SK-N-SH (cell line): ENCODE data around the gene SMAD3. TPM values are rescaled to one million over a fixed set of nuclear protein-coding genes. Genes with fewer than 3 reads are reported as not detected.

ENCODE experiments used
- CTCF ChIA-PET: fragments of 300-600, 350-600 bp; formaldehyde crosslinking; extraction: SDS; loops from one replicate; lab custom pipeline; 2021; lab: Yijun Ruan, JAX
- POLR2A ChIA-PET: fragments of 350-600 bp; sonication (Branson Sonifier 250); formaldehyde crosslinking; extraction: SDS; loops from one replicate; lab custom pipeline; 2020; ENCODE audit warnings: antibody characterized with exemption, inconsistent platforms; lab: Yijun Ruan, JAX
- DNase-seq: peaks from one replicate; pipeline ENCODE4 v3.0.0; 2012
- H2AFZ ChIP-seq: fragments of 200-600 bp; sonication (generic); 2 replicates; pipeline ENCODE4 v1.8.1; 2016; ENCODE audit warnings: antibody characterized with exemption, mild to moderate bottlenecking, low read depth
- H3F3A ChIP-seq: fragments of 200-600 bp; sonication (generic); replicated peaks from 2 replicates; pipeline ENCODE3; 2016; ENCODE audit warnings: antibody characterized with exemption, mild to moderate bottlenecking; ENCODE audit not compliant: insufficient read depth
- H3K27ac ChIP-seq, 2 experiments: fragments of 200-500 bp in 1 of 2; fragments of 200-600 bp in 1 of 2; sonication (Bioruptor generic) in 1 of 2; sonication (generic), shearing (Covaris generic) in 1 of 2; 2 replicates each; pipeline versions ENCODE4 v1.5.1 to v1.6.1; 2014 to 2016; ENCODE audit warnings: low read depth in 2 of 2, inconsistent platforms in 1 of 2, low read length in 1 of 2, mild to moderate bottlenecking in 1 of 2, mixed read lengths in 1 of 2
- H3K27me3 ChIP-seq: fragments of 200-600 bp; sonication (generic), shearing (Covaris generic); 2 replicates; pipeline ENCODE4 v1.6.1; 2016; ENCODE audit warnings: mixed run types; ENCODE audit not compliant: insufficient read depth
- H3K36me3 ChIP-seq, 2 experiments: fragments of 200-500 bp in 1 of 2; fragments of 200-600 bp in 1 of 2; sonication (Bioruptor generic) in 1 of 2; sonication (generic) in 1 of 2; replicated peaks in 1 of 2; 2 replicates each; pipeline versions ENCODE3 to v1.5.1; 2014 to 2016; ENCODE audit warnings: low read length in 1 of 2, mild to moderate bottlenecking in 1 of 2; ENCODE audit not compliant: insufficient read depth in 2 of 2, control insufficient read depth in 1 of 2
- H3K4me1 ChIP-seq, 2 experiments: fragments of 200-500 bp in 1 of 2; fragments of 200-600 bp in 1 of 2; sonication (Bioruptor generic) in 1 of 2; sonication (generic), shearing (Covaris generic) in 1 of 2; 2 replicates each; pipeline versions ENCODE4 v1.5.1 to v1.6.1; 2014 to 2016; ENCODE audit warnings: low read depth in 1 of 2, low read length in 1 of 2, mixed run types in 1 of 2; ENCODE audit not compliant: insufficient read depth in 2 of 2, control insufficient read depth in 1 of 2
- H3K4me2 ChIP-seq: fragments of 200-600 bp; sonication (generic), shearing (Covaris generic); 2 replicates; pipeline ENCODE4 v1.6.1; 2017; ENCODE audit warnings: mixed run types
- H3K4me3 ChIP-seq, 2 experiments: fragments of 200-500 bp in 1 of 2; fragments of 200-600 bp in 1 of 2; sonication (Bioruptor generic) in 1 of 2; sonication (generic), shearing (Covaris generic) in 1 of 2; 2 replicates each; pipeline versions ENCODE4 v1.5.1 to v1.8.1; 2014 to 2016; ENCODE audit warnings: low read depth in 2 of 2, inconsistent platforms in 1 of 2, low read length in 1 of 2, mild to moderate bottlenecking in 1 of 2, mixed read lengths in 1 of 2, moderate library complexity in 1 of 2
- H3K79me2 ChIP-seq: fragments of 200-600 bp; sonication (generic); 2 replicates; pipeline ENCODE4 v1.8.1; 2017; ENCODE audit warnings: mild to moderate bottlenecking; ENCODE audit not compliant: insufficient read depth
- H3K9ac ChIP-seq: fragments of 200-600 bp; sonication (generic); 2 replicates; pipeline ENCODE4 v1.6.1; 2017; ENCODE audit warnings: mixed run types
- H3K9me2 ChIP-seq: fragments of 200-600 bp; sonication (generic); 2 replicates; pipeline ENCODE4 v1.6.1; 2017; ENCODE audit warnings: mixed run types
- H3K9me3 ChIP-seq: fragments of 200-600 bp; sonication (generic); 2 replicates; pipeline ENCODE4 v1.6.1; 2017; ENCODE audit warnings: mixed run types, mild to moderate bottlenecking, moderate library complexity
- H4K20me1 ChIP-seq: fragments of 200-600 bp; sonication (generic); 2 replicates; pipeline ENCODE4 v1.6.1; 2017; ENCODE audit warnings: mild to moderate bottlenecking, mixed run types; ENCODE audit not compliant: insufficient read depth
- CHD2 ChIP-seq: fragments of 150-350 bp; IDR thresholded peaks from 2 replicates; pipeline ENCODE4 v1.6.1; 2018; ENCODE audit warnings: low read length; ENCODE audit not compliant: partially characterized antibody
- FOXJ3 ChIP-seq: sonication (generic); formaldehyde crosslinking; IDR thresholded peaks from 2 replicates; pipeline ENCODE4 v1.5.1; 2020; ENCODE audit warnings: mild to moderate bottlenecking, missing genetic modification reagents
- GABPA ChIP-seq: IDR thresholded peaks from 2 replicates; pipeline ENCODE4 v1.4.0; 2012; ENCODE audit warnings: low read depth, mild to moderate bottlenecking
- MEF2A ChIP-seq: IDR thresholded peaks from 2 replicates; pipeline ENCODE4 v1.4.0; 2012; ENCODE audit warnings: low read depth, borderline replicate concordance
- NRF1 ChIP-seq: IDR thresholded peaks from 2 replicates; pipeline ENCODE4 v1.6.1; 2012; ENCODE audit warnings: low read depth, mild to moderate bottlenecking, low read length
- TCF12 ChIP-seq: IDR thresholded peaks from 2 replicates; pipeline ENCODE4 v1.4.0; 2012
- TEAD4 ChIP-seq: IDR thresholded peaks from 2 replicates; pipeline ENCODE4 v1.4.0; 2012; ENCODE audit warnings: mild to moderate bottlenecking, borderline replicate concordance; ENCODE audit not compliant: insufficient read depth
- polyA plus RNA-seq, 3 experiments: library from polyadenylated mRNA; depleted of rRNA; stranded (reverse); fragments of >200 nt; gene quantifications; 2 replicates each; pipeline ENCODE4 v1.2.3, GENCODE V29; 2012
- TF ChIP-seq, protein P1 (sequence below): IDR thresholded peaks from 2 replicates; pipeline ENCODE4 v1.6.1; 2012; ENCODE audit warnings: mild to moderate bottlenecking, low read depth, low read length, moderate library complexity

The SMAD3 gene
- polyA plus RNA-seq, 1 of the 3 experiments (the other 2 are of a cell fraction), result 19.5 TPM

DNA sequence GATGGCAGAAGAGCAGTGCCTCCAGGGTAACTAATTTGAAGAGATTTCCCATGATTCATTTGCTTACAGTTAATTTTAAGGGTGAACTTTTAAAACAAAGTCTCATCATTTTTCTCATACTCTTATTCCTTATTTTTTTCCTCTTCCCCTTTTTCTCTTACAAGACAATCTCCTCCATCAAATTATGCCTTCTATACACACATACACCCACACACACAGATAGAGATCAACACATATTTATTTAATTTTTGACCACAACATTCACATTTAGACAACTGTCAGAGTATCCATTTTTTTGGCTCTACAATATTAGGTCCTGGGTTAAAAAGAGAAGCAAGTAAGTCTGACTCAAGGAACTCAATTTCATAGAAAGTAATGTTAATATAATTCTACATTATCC lies 151.5 kb downstream of the SMAD3 start:
- DNase-seq, result no peak
- peaks cover 12% of the 10 kb centered on the region for H3F3A ChIP-seq
- no peaks in the 10 kb centered on the region for H3K9me3 ChIP-seq
- H3K4me1 ChIP-seq, result peaks cover 0 to 9% of the 10 kb centered on the region in 2 experiments; a peak in 1 of 4 replicates
- H3K27me3 ChIP-seq, result no peaks in the 10 kb centered on the region
- H4K20me1 ChIP-seq, result no peaks in the 10 kb centered on the region
- H2AFZ ChIP-seq, result no peak overlapping the region
- H3K27ac ChIP-seq, result no peak overlapping the region
- no peaks in the 10 kb centered on the region for H3K79me2 ChIP-seq
- ChIA-PET POLR2A (no interaction called here), CTCF (no interaction called here)
- H3K9ac ChIP-seq, result no peak overlapping the region
- no peaks in the 10 kb centered on the region for H3K9me2 ChIP-seq
- TF ChIP-seq MEF2A (no peak), TEAD4 (no peak), TCF12 (no peak), GABPA (no peak), FOXJ3 (CRISPR knock-in tag) (no peak)
- TF ChIP-seq, protein P1, sequence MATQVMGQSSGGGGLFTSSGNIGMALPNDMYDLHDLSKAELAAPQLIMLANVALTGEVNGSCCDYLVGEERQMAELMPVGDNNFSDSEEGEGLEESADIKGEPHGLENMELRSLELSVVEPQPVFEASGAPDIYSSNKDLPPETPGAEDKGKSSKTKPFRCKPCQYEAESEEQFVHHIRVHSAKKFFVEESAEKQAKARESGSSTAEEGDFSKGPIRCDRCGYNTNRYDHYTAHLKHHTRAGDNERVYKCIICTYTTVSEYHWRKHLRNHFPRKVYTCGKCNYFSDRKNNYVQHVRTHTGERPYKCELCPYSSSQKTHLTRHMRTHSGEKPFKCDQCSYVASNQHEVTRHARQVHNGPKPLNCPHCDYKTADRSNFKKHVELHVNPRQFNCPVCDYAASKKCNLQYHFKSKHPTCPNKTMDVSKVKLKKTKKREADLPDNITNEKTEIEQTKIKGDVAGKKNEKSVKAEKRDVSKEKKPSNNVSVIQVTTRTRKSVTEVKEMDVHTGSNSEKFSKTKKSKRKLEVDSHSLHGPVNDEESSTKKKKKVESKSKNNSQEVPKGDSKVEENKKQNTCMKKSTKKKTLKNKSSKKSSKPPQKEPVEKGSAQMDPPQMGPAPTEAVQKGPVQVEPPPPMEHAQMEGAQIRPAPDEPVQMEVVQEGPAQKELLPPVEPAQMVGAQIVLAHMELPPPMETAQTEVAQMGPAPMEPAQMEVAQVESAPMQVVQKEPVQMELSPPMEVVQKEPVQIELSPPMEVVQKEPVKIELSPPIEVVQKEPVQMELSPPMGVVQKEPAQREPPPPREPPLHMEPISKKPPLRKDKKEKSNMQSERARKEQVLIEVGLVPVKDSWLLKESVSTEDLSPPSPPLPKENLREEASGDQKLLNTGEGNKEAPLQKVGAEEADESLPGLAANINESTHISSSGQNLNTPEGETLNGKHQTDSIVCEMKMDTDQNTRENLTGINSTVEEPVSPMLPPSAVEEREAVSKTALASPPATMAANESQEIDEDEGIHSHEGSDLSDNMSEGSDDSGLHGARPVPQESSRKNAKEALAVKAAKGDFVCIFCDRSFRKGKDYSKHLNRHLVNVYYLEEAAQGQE, result no peak
- H3K4me2 ChIP-seq, result no peak overlapping the region
- no peak overlapping the region for H3K4me3 ChIP-seq
- peaks cover 12 to 16% of the 10 kb centered on the region in 2 experiments for H3K36me3 ChIP-seq

DNA sequence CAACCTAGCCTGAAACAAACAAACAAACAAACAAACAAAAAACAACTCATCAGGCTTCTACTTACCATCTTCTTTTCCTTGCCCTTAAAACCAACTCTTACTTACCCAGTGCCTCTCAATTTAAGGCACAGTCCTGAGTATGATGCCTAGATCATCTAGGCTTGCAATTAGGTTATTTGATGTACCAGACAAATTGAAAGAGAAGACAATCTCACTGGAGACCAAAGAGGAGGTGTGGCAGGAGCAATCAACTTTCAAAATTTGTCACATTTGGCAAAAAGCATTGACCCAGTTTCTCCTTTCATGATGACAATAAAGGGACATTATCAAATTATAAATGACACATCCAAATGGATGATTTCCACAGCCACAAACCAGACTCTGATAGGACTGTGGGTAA lies 153.0 kb downstream of the SMAD3 start:
- H3K36me3 ChIP-seq, result peaks cover 12 to 16% of the 10 kb centered on the region in 2 experiments
- no peaks in the 10 kb centered on the region for H3K27me3 ChIP-seq
- TF ChIP-seq, protein P1, result no peak
- TF ChIP-seq NRF1 (no peak), CHD2 (no peak)
- H3K27ac ChIP-seq, result no peak overlapping the region
- POLR2A ChIA-PET, result no interaction called here
- H4K20me1 ChIP-seq, result no peaks in the 10 kb centered on the region
- CTCF ChIA-PET, result interaction anchor here (1.2 kb wide), 1 partner anchor 78 kb away, joined by 3 read pairs; no protein-coding TSS in a partner anchor
- H2AFZ ChIP-seq, result no peak overlapping the region
- H3K9me2 ChIP-seq, result no peaks in the 10 kb centered on the region
- H3F3A ChIP-seq, result peaks cover 7% of the 10 kb centered on the region
- H3K4me2 ChIP-seq, result no peak overlapping the region
- H3K4me1 ChIP-seq, result peaks cover 0 to under 1% of the 10 kb centered on the region in 2 experiments; a peak in 1 of 4 replicates
- no peaks in the 10 kb centered on the region for H3K9me3 ChIP-seq
- H3K4me3 ChIP-seq, result no peak overlapping the region
- H3K9ac ChIP-seq, result no peak overlapping the region
- no peaks in the 10 kb centered on the region for H3K79me2 ChIP-seq
- no peak for DNase-seq
